Activated CD4-positive, alpha-beta T cell treated with anti-CD3 and anti-CD28 coated beads for 4 hours (primary cell): Measurements from ENCODE around the gene SNAI1.

Experiments
- DNase-seq, 2 donors: peaks; one replicate each; pipeline ENCODE4 v3.0.0-alpha.2; 2020

The SNAI1 gene

GRCh38 chr20:50014570-50015562 is 32.1 kb downstream of the SNAI1 start:
- no peak for DNase-seq

- DNase-seq = no peak
These were observed 32.8 kb downstream of the SNAI1 start for GRCh38 chr20:50015636-50015992.

GRCh38 chr20:50015993-50016770 is 33.4 kb downstream of the SNAI1 start:
- no peak for DNase-seq

- no peak for DNase-seq
These were observed 34.4 kb downstream of the SNAI1 start for GRCh38 chr20:50017160-50017559.

- DNase-seq = no peak
These were observed 34.9 kb downstream of the SNAI1 start for GRCh38 chr20:50017576-50018248.

GRCh38 chr20:50019466-50020256 is 36.9 kb downstream of the SNAI1 start:
- no peak for DNase-seq

GRCh38 chr20:50020288-50020687 is 37.5 kb downstream of the SNAI1 start:
- no peak for DNase-seq

GRCh38 chr20:50022676-50023075 is 39.9 kb downstream of the SNAI1 start:
- no peak for DNase-seq

- DNase-seq = no peak
These were observed 40.5 kb downstream of the SNAI1 start for GRCh38 chr20:50023116-50023805.

GRCh38 chr20:50026746-50027575 is 44.2 kb downstream of the SNAI1 start:
- no peak for DNase-seq

- no peak for DNase-seq
These were observed 44.9 kb downstream of the SNAI1 start for GRCh38 chr20:50027611-50028105.

- DNase-seq = no peak
These were observed 46.4 kb downstream of the SNAI1 start for GRCh38 chr20:50029083-50029696.

- DNase-seq = no peak
These were observed 47.1 kb downstream of the SNAI1 start for GRCh38 chr20:50029697-50030461.

- DNase-seq = no peak
These were observed 50.3 kb downstream of the SNAI1 start for GRCh38 chr20:50032955-50033666.

- no peak for DNase-seq
These were observed 51.9 kb downstream of the SNAI1 start for GRCh38 chr20:50034567-50035180.

- no peak for DNase-seq
These were observed 53.9 kb downstream of the SNAI1 start for GRCh38 chr20:50036703-50037102.

- no peak for DNase-seq
These were observed 54.3 kb downstream of the SNAI1 start for GRCh38 chr20:50037123-50037522.

GRCh38 chr20:50037575-50037974 is 54.8 kb downstream of the SNAI1 start:
- DNase-seq = no peak
